Type B pancreatic cell (in vitro differentiated cells): ENCODE results near the gene MLLT1. TPM values are rescaled to one million over a fixed set of nuclear protein-coding genes. Genes with fewer than 3 reads are reported as not detected.
A peak's percentile ranks its signal among the peaks of the same experiment; 100 is the strongest.

Source experiments
- DNase-seq: peaks from one replicate; pipeline ENCODE4 v3.0.0; 2021; ENCODE audit warnings: mixed read lengths; ENCODE audit not compliant: unreplicated experiment; ENCODE audit errors: extremely low spot score
- H3K27ac Mint-ChIP-seq: 2 replicates; pipeline ENCODE4 v1.8.0; 2021; ENCODE audit warnings: mild to moderate bottlenecking, mixed read lengths
- H3K27me3 Mint-ChIP-seq: 2 replicates; pipeline ENCODE4 v1.8.0; 2021; ENCODE audit warnings: mixed read lengths
- H3K36me3 Mint-ChIP-seq: 2 replicates; pipeline ENCODE4 v1.8.0; 2021; ENCODE audit warnings: mixed read lengths
- H3K4me1 Mint-ChIP-seq: one replicate; pipeline ENCODE4 v1.8.0; 2021; ENCODE audit warnings: mixed read lengths; ENCODE audit not compliant: unreplicated experiment
- H3K4me3 Mint-ChIP-seq: 2 replicates; pipeline ENCODE4 v1.8.0; 2021; ENCODE audit warnings: mild to moderate bottlenecking, mixed read lengths
- H3K9me3 Mint-ChIP-seq: 2 replicates; pipeline ENCODE4 v1.8.0; 2021; ENCODE audit warnings: mixed read lengths
- total RNA-seq: library from RNA; stranded (reverse); gene quantifications from 2 replicates; pipeline ENCODE4 v1.2.1, GENCODE V29; 2021; ENCODE audit warnings: low replicate concordance
- TF ChIP-seq, protein P1 (sequence below): fragments of 200-600 bp; sonication (generic); conservative IDR thresholded peaks from 2 replicates; pipeline ENCODE4 v1.5.0; 2021; ENCODE audit warnings: antibody characterized with exemption, mild to moderate bottlenecking

MLLT1 gene
- total RNA-seq, 1 donor from 2014 or later = 106 TPM

GRCh38 chr19:6241680-6242377, 37.9 kb downstream of the MLLT1 start:
- H3K4me1 Mint-ChIP-seq = peaks cover 47% of the 10 kb centered on the region
- no peak overlapping the region for H3K27ac Mint-ChIP-seq

DNA sequence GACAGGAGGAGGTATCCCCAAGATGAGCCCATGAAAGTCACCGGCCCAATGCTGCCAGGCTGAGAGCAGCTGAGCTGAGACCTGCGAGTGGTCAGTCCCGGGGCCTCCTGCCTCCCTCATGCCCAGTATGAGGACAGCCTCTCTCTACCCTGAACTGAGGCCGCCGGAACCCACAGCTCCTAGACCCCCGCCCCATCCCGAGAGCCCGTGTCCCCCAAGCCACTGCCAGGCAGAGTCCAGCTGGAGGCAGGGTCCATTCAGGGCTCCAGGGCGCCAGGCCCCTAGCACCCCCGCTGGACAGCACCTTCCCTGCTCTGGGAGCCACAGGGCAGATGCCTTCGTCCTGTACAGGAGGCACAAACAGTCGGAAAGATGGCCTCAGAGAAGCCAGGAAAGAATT, 38.7 kb downstream of the MLLT1 start:
- peaks cover 48% of the 10 kb centered on the region for H3K4me1 Mint-ChIP-seq
- H3K27me3 Mint-ChIP-seq = no peaks in the 10 kb centered on the region
- H3K4me3 Mint-ChIP-seq = no peak overlapping the region
- H3K9me3 Mint-ChIP-seq = no peaks in the 10 kb centered on the region
- TF ChIP-seq, protein P1, sequence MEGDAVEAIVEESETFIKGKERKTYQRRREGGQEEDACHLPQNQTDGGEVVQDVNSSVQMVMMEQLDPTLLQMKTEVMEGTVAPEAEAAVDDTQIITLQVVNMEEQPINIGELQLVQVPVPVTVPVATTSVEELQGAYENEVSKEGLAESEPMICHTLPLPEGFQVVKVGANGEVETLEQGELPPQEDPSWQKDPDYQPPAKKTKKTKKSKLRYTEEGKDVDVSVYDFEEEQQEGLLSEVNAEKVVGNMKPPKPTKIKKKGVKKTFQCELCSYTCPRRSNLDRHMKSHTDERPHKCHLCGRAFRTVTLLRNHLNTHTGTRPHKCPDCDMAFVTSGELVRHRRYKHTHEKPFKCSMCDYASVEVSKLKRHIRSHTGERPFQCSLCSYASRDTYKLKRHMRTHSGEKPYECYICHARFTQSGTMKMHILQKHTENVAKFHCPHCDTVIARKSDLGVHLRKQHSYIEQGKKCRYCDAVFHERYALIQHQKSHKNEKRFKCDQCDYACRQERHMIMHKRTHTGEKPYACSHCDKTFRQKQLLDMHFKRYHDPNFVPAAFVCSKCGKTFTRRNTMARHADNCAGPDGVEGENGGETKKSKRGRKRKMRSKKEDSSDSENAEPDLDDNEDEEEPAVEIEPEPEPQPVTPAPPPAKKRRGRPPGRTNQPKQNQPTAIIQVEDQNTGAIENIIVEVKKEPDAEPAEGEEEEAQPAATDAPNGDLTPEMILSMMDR = no peak
- H3K27ac Mint-ChIP-seq = no peak overlapping the region
- peaks cover 17% of the 10 kb centered on the region for H3K36me3 Mint-ChIP-seq
- DNase-seq = no peak

More at GRCh38 chr19:6241680-6242377, 37.9 kb downstream of the MLLT1 start:
- no peaks in the 10 kb centered on the region for H3K9me3 Mint-ChIP-seq
- H3K4me3 Mint-ChIP-seq = no peak overlapping the region
- H3K36me3 Mint-ChIP-seq = peaks cover 24% of the 10 kb centered on the region
- peak; percentile 68 for DNase-seq
- no peaks in the 10 kb centered on the region for H3K27me3 Mint-ChIP-seq
- TF ChIP-seq, protein P1 = no peak

DNA sequence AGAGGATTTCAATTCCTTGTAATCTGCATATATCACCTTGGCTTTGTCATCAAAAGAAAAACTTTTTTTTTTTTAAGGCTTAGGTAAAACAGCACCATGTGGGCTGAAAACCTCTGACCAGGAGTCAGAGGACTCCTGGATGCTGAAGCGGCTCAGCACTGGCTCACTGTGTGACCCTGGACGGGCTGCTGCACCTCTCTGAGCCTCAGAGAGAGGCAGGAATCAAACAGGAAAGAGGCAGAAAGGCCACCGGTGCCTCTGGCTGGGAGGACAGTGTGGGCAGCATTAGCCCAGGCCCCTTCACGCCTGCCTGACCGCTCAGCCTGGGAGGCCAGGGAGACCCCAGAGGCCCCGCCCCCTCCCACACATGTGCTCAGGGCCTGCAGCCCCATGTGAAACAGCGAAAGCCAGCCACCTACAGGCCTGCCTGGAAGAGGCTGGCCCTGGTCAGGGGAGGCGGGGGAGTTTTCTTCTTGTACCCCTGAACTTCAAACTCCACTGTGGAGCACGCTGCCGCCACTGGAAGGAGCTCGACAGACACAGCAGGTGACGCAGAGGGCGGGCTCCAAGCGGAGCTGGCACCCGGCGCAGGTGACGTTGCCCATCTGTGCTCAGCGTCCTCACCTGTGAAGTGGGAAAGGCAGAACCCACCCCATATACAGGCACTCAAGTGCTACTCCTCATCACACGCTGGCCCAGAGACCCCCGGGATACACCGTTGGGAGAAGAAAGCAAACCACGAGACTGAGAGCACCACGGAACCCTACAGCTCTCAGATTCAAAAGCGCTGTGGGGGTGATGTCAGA, 39.7 kb downstream of the MLLT1 start:
- Mint-ChIP-seq H3K4me1 (peaks cover 55% of the 10 kb centered on the region), H3K27me3 (no peaks in the 10 kb centered on the region), H3K36me3 (peaks cover 18% of the 10 kb centered on the region), H3K27ac (peak overlapping the region; percentile 69), H3K9me3 (no peaks in the 10 kb centered on the region), H3K4me3 (no peak overlapping the region)
- TF ChIP-seq, protein P1 = no peak
- DNase-seq = no peak

DNA sequence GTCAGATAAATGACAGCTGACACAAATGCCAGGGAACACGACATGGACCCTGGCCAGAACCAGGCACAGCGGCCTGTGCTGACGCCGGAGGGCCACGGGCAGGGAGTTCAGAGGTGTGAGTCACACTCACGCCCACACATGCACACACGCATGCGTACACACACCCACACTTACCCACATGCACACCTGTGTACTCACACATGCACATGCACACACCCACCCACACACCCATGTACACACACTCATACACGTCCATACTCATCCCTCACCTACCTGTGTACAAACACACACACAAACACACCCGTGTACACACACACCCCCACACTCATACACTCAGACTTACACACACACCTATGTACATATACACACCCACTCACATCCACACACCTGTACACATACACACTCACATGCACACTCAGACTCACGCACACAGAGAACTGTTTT, 40.4 kb downstream of the MLLT1 start:
- TF ChIP-seq, protein P1 = no peak
- peaks cover 14% of the 10 kb centered on the region for H3K36me3 Mint-ChIP-seq
- no peak overlapping the region for H3K4me3 Mint-ChIP-seq
- no peaks in the 10 kb centered on the region for H3K27me3 Mint-ChIP-seq
- no peak for DNase-seq
- H3K27ac Mint-ChIP-seq = peak overlapping the region; percentile 69
- peaks cover 58% of the 10 kb centered on the region for H3K4me1 Mint-ChIP-seq
- no peaks in the 10 kb centered on the region for H3K9me3 Mint-ChIP-seq

DNA sequence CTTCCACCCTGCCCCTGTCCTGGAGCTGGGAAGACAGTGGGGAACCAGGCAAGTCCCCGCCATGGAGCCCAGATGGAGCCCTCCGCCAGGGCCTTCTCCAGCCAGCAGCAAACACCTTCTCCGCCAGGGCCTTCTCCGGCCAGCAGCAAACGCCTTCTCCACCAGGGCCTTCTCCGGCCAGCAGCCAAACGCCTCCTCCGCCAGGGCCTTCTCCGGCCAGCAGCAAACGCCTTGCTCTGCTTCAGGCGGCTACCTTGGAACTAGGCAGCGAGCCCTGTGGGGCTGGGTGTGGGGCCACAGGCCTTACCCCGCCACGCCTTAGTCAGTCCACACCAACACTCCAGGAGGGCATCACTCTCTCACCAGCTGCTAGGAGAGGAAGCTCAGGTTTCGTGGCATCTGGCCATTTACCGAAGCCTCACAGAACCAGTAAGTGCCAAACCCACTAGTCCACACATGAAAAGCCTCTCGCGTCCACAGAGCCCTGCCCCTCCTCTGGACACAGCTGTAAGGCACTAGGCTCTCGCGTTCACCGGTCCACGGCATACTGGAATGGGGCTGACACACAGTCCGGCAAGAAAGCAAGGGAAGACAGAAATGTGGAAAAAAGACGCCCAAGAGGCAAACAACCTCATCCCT, 41.0 kb downstream of the MLLT1 start:
- Mint-ChIP-seq H3K36me3 (peaks cover 9% of the 10 kb centered on the region), H3K4me3 (no peak overlapping the region), H3K9me3 (no peaks in the 10 kb centered on the region), H3K27ac (peak overlapping the region; percentile 31), H3K4me1 (peaks cover 53% of the 10 kb centered on the region), H3K27me3 (no peaks in the 10 kb centered on the region)
- DNase-seq = no peak
- TF ChIP-seq, protein P1 = no peak
